Transverse colon (tissue), 4 donors: ENCODE measurements around the gene OR51G2.

Source experiments
- EP300 ChIP-seq: sonication (generic); formaldehyde crosslinking; IDR thresholded peaks from one replicate; pipeline ENCODE4 v1.6.1; 2017; ENCODE audit warnings: antibody characterized with exemption, low read depth
- POLR2A ChIP-seq: fragments of 450-650 bp; IDR thresholded peaks from one replicate; pipeline ENCODE4 v1.6.1; 2016; ENCODE audit warnings: antibody characterized with exemption, mild to moderate bottlenecking, moderate library complexity
- POLR2AphosphoS5 ChIP-seq, 3 donors: sonication (generic); formaldehyde crosslinking; IDR thresholded peaks; one replicate each; pipeline ENCODE4 v1.6.1; 2016; ENCODE audit warnings: antibody characterized with exemption in 3 of 3
- TF ChIP-seq, protein P1 (sequence below), 5 experiments: fragments of 200-600 bp in 3 of 5; fragments of 450-650 bp in 2 of 5; sonication (generic) in 3 of 5; IDR thresholded peaks; 1 replicate in 2 of 5; 2 replicates in 3 of 5; pipeline ENCODE4 v1.5.1; 2016 to 2017; ENCODE audit warnings: antibody characterized with exemption in 5 of 5, inconsistent platforms in 3 of 5, mild to moderate bottlenecking in 2 of 5, moderate library complexity in 1 of 5

GRCh38 chr11:4887591-4887990, 31.6 kb downstream of the OR51G2 start:
- TF ChIP-seq, protein P1, sequence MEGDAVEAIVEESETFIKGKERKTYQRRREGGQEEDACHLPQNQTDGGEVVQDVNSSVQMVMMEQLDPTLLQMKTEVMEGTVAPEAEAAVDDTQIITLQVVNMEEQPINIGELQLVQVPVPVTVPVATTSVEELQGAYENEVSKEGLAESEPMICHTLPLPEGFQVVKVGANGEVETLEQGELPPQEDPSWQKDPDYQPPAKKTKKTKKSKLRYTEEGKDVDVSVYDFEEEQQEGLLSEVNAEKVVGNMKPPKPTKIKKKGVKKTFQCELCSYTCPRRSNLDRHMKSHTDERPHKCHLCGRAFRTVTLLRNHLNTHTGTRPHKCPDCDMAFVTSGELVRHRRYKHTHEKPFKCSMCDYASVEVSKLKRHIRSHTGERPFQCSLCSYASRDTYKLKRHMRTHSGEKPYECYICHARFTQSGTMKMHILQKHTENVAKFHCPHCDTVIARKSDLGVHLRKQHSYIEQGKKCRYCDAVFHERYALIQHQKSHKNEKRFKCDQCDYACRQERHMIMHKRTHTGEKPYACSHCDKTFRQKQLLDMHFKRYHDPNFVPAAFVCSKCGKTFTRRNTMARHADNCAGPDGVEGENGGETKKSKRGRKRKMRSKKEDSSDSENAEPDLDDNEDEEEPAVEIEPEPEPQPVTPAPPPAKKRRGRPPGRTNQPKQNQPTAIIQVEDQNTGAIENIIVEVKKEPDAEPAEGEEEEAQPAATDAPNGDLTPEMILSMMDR (IDR thresholded peaks at IDR 0.05) = no peak
- TF ChIP-seq EP300 (no peak), POLR2AphosphoS5 (IDR thresholded peaks at IDR 0.05) (no peak), POLR2A (no peak)
